SK-N-MC (cell line): Measurements from ENCODE around the gene DPYSL4.

Source experiments
- DNase-seq: peaks from one replicate; pipeline ENCODE4 v3.0.0-alpha.2; 2011; ENCODE audit warnings: low read depth, low spot score
- H3K27ac ChIP-seq: fragments of 200-600 bp; sonication (generic); 2 replicates; pipeline ENCODE4 v1.5.1; 2016; ENCODE audit warnings: mixed run types
- H3K36me3 ChIP-seq: fragments of 200-600 bp; sonication (generic); 2 replicates; pipeline ENCODE4 v1.6.1; 2017; ENCODE audit warnings: antibody characterized with exemption, low read length, mixed read lengths; ENCODE audit not compliant: insufficient read depth
- H3K4me3 ChIP-seq: fragments of 200-600 bp; sonication (generic); 2 replicates; pipeline ENCODE4 v1.5.1; 2016
- H3K9ac ChIP-seq: fragments of 200-600 bp; sonication (generic); 2 replicates; pipeline ENCODE4 v1.8.0; 2017; ENCODE audit warnings: mixed run types, mixed read lengths; ENCODE audit not compliant: insufficient read length
- H3K9me3 ChIP-seq: fragments of 200-600 bp; sonication (generic); 2 replicates; pipeline ENCODE4 v1.6.1; 2017; ENCODE audit warnings: low read depth, mild to moderate bottlenecking, antibody characterized with exemption, low read length, moderate library complexity, mixed read lengths
- EZH2 ChIP-seq: fragments of 200-600 bp; sonication (generic); IDR thresholded peaks from one replicate; pipeline ENCODE4 v1.6.1; 2017; ENCODE audit warnings: antibody characterized with exemption
- FOXP2 ChIP-seq: optimal IDR thresholded peaks from 2 replicates; pipeline ENCODE3; 2011; ENCODE audit warnings: mild to moderate bottlenecking, moderate library complexity; ENCODE audit not compliant: insufficient read depth; ENCODE audit errors: extremely low read length, control extremely low read depth
- POLR2AphosphoS5 ChIP-seq: IDR thresholded peaks from 2 replicates; pipeline ENCODE4 v1.6.1; 2012; ENCODE audit warnings: mild to moderate bottlenecking, low read depth, low read length, borderline replicate concordance

DPYSL4 gene

DNA sequence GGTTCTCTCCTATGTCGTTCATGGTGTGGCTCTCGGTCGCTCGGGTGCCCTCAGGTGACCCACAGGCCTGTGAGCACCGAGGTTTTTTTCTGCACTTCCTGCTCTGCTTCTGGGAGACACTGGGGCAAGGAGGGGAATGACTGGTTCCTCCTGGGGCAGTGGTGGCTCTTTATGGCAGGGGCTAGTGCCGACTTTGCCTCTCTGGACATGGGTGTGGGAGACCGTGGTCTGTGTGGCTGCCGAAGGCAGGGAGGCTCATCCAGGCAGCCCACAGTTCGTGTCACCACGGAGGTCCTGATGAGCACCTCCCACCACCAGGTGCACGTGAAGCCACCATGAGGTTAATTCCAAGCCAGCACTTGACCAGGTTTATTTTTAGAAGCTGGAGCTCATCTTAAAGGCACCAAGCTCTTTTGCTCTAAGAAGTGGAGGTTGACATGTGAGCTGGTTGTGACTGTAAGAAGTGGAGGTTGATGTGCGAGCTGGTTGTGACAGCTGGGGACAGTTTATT lies 24.7 kb upstream of the DPYSL4 start:
- TF ChIP-seq POLR2AphosphoS5 (no peak), FOXP2 (no peak), EZH2 (no peak)
- Histone ChIP-seq H3K36me3 (no peaks in the 10 kb centered on the region), H3K4me3 (no peak overlapping the region), H3K9ac (no peak overlapping the region), H3K27ac (no peak overlapping the region), H3K9me3 (no peaks in the 10 kb centered on the region)
- no peak for DNase-seq

GRCh38 chr10:132162590-132163277 lies 24.0 kb upstream of the DPYSL4 start:
- H3K9ac ChIP-seq = no peak overlapping the region
- no peak for TF ChIP-seq FOXP2
- TF ChIP-seq EZH2 = no peak
- TF ChIP-seq POLR2AphosphoS5 = no peak
- H3K9me3 ChIP-seq = no peaks in the 10 kb centered on the region
- H3K4me3 ChIP-seq = no peak overlapping the region
- no peaks in the 10 kb centered on the region for H3K36me3 ChIP-seq
- DNase-seq = no peak
- no peak overlapping the region for H3K27ac ChIP-seq

GRCh38 chr10:132163278-132163765 lies 23.4 kb upstream of the DPYSL4 start:
- no peak for TF ChIP-seq FOXP2
- no peak for TF ChIP-seq EZH2
- TF ChIP-seq POLR2AphosphoS5 = no peak
- Histone ChIP-seq H3K36me3 (no peaks in the 10 kb centered on the region), H3K4me3 (no peak overlapping the region), H3K9me3 (no peaks in the 10 kb centered on the region), H3K27ac (no peak overlapping the region), H3K9ac (no peak overlapping the region)
- DNase-seq = no peak

- Histone ChIP-seq H3K27ac (no peak overlapping the region), H3K9ac (no peak overlapping the region)
- TF ChIP-seq POLR2AphosphoS5 = no peak
- no peak for TF ChIP-seq EZH2
- TF ChIP-seq FOXP2 = no peak
Measured at GRCh38 chr10:132163826-132164515, 22.8 kb upstream of the DPYSL4 start.

GRCh38 chr10:132164761-132165278 lies 21.9 kb upstream of the DPYSL4 start:
- Histone ChIP-seq H3K4me3 (no peak overlapping the region), H3K9me3 (no peaks in the 10 kb centered on the region), H3K9ac (no peak overlapping the region), H3K36me3 (no peaks in the 10 kb centered on the region), H3K27ac (no peak overlapping the region)
- TF ChIP-seq FOXP2 = no peak
- TF ChIP-seq EZH2 = no peak
- no peak for TF ChIP-seq POLR2AphosphoS5
- DNase-seq = no peak

More at GRCh38 chr10:132163826-132164515, 22.8 kb upstream of the DPYSL4 start:
- DNase-seq = no peak
- H3K36me3 ChIP-seq = no peaks in the 10 kb centered on the region
- no peaks in the 10 kb centered on the region for H3K9me3 ChIP-seq
- no peak overlapping the region for H3K4me3 ChIP-seq

DNA sequence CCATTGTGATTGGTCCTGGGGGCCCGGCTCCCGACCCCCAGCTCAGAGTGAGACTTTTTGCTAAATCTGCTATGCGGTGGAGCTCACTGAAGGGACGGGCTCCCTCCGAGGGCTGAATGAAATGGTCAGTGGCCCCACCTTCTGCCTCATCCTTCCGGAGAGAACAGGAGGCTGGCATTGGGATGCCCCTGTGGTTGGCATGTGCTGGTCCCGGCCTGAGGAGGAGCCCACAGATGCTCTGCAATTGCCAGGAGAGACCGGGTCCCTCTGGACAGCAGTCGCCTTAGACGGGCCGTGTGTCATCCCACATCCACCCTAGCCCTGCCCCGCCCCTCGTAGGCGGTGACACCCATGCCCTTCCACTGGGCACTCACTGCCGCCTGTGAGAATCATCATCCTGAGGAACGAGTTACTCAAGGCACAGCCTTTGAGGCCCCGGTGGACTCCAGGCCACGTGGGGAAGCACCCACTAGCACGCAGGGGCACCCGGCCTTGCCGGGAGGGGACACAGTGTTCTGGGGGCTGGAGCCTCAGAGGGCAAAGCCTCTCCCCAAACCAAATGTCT lies 21.2 kb upstream of the DPYSL4 start:
- Histone ChIP-seq H3K36me3 (no peaks in the 10 kb centered on the region), H3K9me3 (no peaks in the 10 kb centered on the region), H3K27ac (no peak overlapping the region), H3K4me3 (no peak overlapping the region), H3K9ac (no peak overlapping the region)
- TF ChIP-seq FOXP2 (no peak), POLR2AphosphoS5 (no peak), EZH2 (no peak)
- no peak for DNase-seq

GRCh38 chr10:132166216-132166950 lies 20.4 kb upstream of the DPYSL4 start:
- Histone ChIP-seq H3K27ac (no peak overlapping the region), H3K4me3 (no peak overlapping the region), H3K36me3 (no peaks in the 10 kb centered on the region), H3K9me3 (no peaks in the 10 kb centered on the region), H3K9ac (no peak overlapping the region)
- DNase-seq = no peak
- no peak for TF ChIP-seq POLR2AphosphoS5
- no peak for TF ChIP-seq EZH2
- no peak for TF ChIP-seq FOXP2

DNA sequence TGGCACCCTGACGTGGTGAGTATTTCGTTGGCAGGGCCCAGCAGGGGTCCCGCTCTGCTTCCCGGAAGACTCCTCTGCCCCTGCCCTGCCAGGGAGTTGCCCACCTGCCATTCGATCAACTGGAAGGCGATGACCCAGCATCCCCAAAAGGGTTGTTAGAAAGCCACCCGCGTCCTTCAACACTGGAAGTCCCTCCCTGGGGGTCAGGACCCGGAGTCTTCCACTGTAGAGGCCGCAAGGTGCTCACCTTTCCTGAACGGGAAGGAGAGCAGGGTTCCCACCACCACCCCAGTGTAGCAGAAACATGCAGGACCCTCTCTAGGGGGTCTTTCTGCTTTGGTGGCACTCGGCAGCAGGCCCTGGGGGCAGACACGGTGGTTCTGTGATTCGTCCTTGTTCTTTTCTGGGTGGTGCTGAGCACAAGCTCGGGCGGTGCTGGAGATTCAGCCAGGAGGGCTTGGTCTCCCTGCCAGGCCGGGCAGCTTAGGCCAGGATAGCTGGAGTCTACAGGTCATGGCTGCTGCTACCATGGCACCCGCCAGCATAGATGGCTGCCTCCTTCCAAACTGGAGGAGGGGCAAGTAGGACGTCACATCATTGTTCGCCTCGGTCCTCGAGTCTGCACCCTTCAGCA lies 19.6 kb upstream of the DPYSL4 start:
- H3K9ac ChIP-seq = no peak overlapping the region
- no peaks in the 10 kb centered on the region for H3K36me3 ChIP-seq
- no peaks in the 10 kb centered on the region for H3K9me3 ChIP-seq
- DNase-seq = no peak
- no peak overlapping the region for H3K27ac ChIP-seq
- no peak for TF ChIP-seq EZH2
- no peak for TF ChIP-seq FOXP2
- no peak for TF ChIP-seq POLR2AphosphoS5
- H3K4me3 ChIP-seq = no peak overlapping the region
